HG03066 (cell line): ENCODE results near the gene EPHB1.

Experiments
- ATAC-seq: cut with Tn5 transposase; IDR thresholded peaks from one replicate; pipeline ENCODE4 v1.9.1; 2021; ENCODE audit warnings: low read depth; ENCODE audit not compliant: unreplicated experiment

EPHB1 gene

DNA sequence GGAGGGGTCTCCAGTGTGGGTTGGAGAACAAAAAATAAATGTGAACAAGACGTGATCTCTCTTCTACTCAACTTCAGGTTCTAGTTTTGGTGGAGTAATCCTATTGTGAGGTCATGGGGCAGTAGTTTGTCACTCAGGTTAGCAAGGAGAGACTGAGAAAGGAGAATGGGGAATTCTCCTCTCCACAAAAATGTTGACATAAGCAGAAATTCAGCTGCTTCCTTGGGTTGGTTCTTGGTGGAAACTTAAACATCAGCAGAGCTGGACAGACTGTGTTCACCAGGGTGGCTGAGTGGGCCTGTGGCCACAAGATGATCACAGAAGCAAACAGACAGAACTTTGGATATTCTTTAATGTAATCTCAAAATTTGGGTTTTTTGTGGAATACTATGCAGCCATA lies 78.7 kb downstream of the EPHB1 start:
- no peak for ATAC-seq

DNA sequence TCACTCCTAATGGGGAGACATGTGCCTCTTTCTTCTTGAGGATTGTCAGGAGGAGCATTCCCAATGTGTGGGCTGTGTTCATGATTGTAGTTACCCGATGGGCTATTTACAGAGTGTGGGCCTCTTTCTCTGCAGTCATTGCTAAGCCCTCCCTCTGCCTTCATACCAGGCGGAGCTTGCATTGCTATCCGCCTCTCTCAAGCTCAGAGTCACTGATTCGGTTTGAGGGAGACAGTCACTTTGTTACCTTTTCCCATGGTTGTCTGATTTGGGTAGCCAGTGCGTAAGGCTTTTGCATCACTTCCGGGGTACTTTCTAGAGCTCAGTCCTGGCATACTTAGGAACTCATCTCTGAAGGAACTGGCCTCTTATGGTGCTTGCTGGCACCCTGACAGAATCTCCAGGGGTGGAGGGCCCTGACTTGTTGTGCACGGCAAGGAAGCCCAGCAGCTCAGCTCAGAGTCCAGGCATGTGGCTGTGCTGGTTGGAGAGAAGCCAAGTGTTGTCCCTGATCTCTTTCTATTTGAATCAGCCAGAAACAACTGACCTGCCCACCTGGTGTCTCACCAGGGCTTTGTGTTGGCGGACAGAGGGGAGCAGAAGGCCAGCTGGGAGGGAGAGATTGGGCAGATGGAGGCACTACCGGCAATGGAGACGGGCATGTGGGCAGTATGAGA lies 79.8 kb downstream of the EPHB1 start:
- peak; percentile 53 for ATAC-seq

DNA sequence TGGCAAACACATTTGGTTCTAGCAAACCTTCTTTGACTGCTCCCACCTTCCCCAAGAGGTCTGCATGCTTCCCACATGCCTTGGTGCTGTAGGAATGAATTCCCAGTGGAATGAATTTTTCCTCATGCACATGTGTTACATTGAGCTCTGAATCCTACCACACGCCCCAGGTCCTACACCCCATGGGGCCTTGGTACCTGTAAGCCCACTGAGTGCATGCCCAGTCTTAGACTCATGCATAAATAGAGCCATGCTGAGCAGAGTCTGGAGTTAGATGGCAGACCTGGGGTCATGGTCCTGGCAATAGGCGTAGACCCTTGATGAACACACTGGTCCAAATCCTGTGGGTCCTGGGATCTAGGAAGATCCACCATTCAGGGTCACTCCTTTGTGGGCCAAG lies 81.8 kb downstream of the EPHB1 start:
- no peak for ATAC-seq

DNA sequence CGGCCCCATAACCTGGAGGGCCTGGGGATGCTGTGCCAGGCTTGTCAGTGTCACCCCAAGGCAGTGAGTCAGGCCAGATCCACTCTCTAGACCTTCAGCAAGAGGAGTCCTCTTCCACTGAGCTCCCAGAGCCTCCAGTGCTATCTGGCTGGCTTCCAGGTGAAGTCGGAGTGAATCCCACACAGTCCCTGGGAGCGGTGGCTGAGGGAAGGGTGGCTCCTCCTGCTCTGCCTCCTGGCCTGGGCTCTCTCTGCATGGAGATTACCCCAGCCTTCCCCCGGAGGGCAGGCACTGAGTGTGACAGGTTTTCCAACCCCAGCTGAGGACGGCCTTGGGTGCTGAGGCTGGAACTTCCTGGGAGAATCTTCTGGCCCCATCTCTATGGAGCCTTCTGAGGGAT lies 82.7 kb downstream of the EPHB1 start:
- no peak for ATAC-seq

DNA sequence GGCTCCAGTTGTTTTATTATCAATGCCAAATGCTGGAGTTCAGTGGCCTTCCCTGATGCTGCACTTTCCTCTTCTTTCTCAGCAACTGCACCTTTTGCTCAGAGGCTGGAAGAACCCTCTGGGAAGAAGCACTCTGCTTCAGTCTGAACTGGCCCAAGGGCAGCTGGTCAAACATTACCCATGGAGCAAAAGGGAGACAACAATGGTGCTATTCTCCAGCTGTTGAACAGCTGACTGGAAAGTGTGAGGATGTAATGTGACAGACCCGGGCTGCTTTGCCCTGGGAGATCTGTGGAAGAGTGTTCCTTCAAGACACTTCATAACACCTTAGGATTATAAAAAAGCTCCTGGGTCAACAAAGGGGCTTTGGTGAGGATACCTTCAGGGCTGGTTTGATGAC lies 84.9 kb downstream of the EPHB1 start:
- ATAC-seq: no peak

DNA sequence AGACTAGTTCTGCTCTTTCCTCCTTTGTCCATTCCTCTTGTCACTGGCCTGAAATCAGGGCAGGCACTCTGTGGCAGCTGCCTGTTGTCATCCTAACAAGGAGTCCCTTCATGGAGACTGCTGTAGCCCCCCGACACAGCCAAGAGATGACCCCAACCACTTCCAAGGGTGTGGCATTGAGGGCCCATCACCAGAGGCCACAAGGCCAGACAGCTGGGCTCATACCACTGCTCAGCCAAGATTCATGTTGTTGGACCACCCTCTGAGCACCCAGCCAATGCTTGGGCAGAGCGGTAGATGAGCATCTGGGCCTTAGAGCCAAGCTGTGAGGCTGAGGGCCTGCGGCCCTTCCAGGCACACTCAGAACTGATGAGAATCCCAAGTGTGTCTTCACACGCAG lies 85.4 kb downstream of the EPHB1 start:
- no peak for ATAC-seq

DNA sequence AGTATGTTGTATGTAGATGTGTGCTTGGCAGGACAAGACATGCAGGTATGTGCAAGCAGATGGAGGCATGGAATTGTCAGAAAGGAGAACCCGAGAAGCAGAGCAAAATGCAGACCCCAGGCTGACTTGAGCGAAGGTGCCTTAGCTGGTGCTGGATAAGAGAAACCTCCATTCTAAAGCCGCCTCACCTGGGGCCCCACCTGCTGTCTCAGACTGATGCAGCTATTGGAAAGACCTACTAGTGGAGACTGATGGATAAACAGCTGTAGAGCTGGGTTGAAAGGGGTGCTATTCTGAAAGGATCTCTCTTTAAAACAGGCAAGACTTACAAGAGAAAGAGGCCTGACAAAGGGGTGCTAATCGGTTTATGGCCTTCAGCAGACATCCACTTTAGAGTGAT lies 86.2 kb downstream of the EPHB1 start:
- ATAC-seq: no peak

DNA sequence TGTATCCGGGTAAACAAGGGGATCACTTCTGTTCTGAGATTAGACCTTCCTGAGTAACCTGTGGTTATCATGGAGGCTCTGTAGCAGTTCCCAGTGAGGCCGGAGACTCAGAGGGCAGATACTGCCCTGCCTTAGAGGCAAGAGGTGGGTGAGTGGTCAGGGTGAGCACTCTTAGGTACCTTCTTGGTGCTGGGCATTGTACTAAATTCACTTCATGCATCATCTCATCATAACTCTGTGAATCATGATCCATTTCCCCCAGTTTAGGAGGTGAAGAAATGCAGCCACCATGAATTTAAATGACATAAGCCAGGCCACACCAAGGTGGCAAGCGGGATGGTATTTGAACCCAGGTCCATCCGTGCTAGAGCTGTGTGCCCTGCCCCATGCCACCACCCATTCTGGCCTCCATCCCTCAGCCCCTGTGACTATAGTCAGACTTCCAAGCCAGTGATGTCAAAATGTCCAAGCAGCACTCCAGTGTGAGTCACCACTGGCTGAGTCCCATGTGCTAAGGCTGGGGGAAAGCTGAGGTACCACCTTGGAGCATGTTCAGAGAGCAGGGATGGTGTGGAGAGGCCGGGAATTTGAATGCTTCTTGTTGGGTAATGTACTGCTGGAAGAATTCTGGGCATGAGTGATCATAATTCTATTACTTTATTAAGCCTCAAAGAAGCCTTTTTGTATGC lies 88.8 kb downstream of the EPHB1 start:
- no peak for ATAC-seq

DNA sequence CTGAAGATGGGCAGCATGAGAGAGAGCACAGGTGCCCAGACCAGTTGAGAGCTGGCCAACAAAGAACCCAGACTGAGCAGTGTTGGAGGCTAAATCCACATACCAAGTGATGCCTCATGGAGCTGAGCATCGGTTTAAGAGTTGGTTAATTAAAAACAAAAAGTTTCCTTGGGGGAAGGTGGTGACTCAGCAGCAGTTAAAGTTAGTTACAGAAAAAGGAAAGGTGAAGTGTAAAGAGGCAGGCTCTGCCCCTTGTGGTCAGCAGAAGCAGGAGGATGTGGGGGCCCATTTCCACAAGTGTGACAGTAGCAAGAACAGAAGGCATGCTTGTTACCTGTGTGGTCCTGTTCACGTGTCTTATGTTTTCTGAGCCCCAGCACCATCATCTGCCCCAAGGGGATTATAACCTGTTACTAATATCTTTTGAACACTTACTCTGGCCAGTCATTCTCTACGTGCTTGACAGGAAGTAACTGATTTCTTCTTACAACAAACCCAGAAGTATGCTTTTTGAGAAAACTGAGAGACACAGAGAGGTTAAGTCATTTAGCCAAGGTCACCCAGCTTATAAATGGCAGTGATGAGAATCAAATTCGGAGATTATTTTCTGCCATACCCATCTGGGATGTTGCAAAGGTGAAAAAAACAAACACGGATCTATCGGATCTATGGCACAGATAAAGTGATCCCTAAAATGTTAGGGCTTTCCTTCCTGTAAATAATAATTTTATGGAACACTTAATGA lies 91.0 kb downstream of the EPHB1 start:
- ATAC-seq: peak; percentile 93

DNA sequence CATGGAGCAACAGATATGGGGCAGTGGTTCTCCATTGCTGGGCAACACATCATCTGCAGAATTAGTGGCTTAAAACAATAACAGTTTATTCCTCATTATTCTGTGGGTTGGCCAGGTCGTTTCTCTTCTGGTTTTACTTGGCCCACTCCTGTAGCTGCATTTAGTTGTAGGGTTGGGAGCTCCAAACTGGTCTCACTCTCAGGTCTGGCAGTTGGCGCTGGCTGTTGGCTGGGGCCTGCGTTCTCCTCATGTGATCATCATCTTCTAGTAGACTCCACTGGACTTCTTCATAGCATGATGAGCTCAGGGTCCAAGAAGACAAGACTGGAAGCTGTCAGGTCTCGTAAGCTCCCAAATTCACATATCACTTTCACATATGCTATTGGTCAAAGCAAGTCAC lies 91.9 kb downstream of the EPHB1 start:
- no peak for ATAC-seq

DNA sequence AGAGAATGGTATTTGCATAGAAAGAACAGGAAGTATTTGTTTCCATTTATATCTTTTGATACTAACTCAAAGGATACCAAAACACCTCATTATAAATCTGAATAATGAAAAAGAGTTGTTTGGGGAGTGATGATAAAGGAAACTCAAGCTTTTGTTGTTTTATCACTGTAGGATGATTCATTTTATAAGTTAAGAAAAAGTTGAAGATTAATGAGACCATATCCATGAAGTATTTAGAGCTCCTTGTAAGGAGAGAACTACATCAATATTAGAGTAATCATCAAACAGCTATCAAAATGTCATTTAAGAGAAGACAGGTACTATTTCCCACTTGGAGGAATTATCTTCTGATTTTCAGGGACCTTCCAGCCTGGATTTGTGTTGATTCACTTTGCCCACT lies 92.5 kb downstream of the EPHB1 start:
- ATAC-seq: no peak

DNA sequence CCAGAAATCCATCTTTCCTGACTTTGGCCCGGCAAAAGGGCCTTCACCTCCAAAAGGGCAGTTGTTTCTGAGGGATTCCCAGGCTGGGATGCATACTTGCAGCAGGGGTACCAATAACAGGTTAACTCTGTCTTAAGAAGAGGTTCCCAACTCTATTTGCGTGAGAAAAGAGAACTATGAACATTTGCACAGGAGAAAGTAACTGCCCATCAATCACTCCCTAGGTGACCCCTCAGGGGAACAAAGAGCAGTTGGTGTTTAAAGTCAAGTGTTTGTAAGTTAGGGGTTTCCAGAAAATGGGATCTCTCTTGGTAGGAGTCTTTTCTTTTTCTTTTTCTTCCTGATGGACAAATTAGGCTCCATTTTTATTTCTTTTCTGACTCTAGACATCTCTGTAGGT lies 97.3 kb downstream of the EPHB1 start:
- no peak for ATAC-seq

DNA sequence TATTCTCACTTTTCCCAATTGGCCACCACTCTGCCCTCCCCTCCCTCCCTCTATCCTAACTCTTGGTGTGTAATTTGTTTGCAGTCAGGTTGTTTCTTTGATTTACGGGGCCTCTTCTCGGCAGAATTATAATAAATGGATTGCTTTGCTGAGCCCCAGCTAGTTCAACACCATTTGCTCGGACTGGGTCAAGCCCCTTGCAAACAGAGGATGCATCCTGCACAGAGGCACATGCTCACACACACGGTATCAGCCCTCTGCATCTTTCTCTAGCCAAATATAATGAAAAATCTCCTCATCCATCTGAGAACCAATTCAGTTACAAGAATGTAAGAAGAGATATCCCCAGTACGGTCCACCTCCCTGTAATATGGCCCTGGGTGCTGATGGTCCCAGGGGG lies 97.7 kb downstream of the EPHB1 start:
- no peak for ATAC-seq

DNA sequence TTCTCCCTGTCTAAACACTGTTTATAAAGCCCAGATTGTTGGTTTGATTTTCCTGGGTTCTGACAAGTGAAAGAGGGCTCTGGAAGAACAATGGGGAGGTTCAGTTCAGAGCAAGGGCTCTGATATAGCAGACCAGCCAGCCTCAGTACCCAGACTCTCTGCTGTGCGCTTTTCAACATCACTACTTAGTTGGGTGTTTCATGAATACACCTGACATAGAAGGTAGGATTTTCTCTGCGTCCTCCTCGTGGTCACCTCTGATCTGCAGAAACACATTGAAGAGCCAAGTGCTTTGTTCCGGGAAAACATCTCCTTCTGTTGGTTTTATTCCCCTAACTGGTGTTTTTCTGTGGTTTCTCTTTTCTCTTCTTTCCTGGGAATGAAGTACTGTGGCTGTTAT lies 99.5 kb downstream of the EPHB1 start:
- no peak for ATAC-seq

DNA sequence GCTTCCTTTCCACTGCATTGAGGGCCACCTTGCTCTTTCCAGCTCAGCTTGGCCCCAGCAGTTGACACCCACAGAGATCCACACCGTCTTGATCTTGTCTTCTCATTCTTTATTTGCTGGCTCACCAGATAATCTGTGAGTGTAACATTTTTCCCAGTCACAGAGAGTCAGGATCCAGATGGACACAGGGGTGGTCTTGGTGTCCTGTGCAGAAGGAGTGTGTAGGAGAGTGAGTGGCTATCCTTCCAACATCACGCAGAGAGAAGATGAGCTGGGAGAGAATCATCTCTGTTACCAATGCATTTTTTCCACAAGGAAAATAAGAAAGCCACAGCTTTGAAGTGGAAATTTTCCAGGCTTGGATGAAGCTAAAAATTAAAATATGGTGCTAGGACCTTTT lies 100.1 kb downstream of the EPHB1 start:
- ATAC-seq: no peak

DNA sequence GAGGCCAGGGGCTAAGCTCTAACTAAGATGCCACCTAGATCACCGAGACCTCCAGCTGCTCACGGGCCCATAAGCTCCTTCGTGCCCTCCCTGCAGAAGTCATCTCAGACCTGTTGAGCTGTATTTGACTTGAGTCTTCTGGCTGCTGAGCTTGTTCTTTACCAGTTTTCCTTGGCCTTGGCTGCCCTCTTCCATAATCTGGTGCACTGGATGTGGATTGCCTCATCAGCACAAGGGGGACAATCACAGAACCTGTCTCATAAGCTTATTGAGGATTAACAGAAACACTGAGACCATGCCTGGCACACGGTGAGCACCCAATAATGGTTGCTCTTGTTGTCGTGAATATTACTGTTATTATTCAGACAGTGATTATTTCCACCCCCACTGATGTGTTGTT lies 101.1 kb downstream of the EPHB1 start:
- ATAC-seq: no peak

DNA sequence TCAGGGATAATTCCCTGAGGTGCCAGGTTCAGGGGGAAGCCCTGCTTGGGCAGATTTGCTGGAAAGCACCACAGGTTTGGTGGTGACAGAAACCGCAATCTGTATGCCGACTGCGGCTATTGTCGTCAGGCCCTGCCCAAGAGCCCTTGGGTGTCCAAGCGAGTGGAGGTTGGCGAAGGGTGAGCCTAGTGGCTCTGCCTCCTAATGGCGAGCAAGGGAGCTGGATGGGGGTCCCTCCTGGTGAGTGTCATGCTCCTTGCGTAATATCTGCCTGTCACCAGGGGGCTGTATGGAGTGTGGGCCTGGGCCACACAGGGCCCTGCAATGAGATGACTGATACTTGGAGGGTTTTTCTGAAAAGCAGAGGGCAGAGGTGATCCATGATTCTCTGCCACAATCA lies 101.6 kb downstream of the EPHB1 start:
- ATAC-seq: no peak

DNA sequence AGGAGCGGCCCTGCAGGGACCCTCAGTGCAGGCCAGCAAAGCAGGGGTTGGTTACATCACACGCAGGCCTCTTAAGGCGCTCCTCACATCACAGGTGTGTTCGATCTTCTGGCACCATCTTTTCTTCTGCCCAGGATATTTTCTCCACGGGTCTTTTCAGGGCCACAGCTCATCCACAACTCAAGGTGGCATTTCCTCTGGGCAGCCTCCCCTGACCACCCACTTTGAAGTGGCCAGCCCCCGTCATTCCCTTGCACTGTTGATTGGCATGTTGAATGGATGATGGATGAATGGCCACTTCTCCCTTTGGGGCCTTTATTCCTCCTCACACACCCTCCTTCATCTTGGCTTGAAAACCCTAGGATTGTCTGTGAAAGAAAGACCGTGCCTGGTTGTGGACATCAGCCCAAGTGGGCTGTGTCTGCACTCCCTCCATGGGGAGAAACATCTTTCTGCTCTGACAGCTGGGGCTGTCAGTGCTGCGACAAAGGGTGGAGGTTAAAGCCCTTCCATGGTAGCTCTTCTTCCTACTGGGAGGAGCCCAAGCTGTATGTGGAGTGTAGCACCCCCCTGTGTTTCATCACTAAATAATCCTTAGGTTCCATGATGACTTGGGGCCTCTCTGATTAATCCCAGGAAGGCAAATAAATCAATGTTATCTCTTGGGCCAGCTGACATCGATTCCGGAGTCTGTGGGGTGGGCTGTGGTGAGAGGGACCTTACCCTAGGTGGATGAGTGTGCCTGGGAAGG lies 102.5 kb downstream of the EPHB1 start:
- no peak for ATAC-seq

DNA sequence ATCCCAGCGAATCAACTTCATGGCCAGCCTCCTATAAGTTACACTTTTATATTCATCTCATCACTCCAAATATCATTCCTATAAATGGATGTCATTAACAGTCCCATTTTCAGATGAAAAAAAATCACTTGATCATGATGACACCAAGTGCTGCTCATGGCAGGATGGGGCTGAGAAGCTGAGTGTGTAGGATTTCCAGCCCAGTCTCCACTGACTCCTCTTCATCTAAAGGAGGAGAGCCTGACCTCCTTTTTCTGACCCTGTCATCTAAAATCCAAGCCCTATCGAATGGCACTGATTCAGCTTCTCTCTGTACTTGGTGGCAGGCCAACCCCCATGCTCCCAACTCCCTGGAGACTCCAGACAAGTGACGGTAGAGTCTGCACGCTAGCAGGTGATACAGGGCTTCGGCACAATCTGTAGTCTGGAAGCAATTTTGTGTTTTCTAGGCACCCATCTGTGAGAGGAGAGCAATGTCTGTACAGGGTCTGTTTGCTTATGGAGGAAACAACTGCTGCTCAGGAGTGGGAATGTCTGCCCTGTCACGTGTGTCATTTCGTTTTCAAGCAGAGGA lies 103.2 kb downstream of the EPHB1 start:
- ATAC-seq: no peak

DNA sequence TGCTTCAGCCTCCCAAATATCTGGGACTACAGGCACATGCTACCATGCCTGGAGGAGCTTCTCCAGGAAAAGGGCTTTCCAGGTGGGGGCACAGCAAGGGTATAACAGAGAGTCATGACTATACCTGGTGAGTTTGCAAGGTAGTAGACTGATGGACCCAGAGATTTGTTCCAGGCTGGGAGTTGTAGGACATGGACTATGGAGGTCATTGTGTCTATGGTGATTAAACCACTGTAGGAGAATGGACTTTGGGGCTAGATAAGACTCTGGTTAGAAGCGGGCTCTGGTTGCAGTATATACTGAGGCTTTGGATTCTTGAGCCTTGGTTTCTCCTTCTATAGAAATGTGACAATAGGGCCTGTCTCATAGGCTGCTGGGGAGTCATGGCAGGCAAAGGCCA lies 104.7 kb downstream of the EPHB1 start:
- ATAC-seq: no peak

DNA sequence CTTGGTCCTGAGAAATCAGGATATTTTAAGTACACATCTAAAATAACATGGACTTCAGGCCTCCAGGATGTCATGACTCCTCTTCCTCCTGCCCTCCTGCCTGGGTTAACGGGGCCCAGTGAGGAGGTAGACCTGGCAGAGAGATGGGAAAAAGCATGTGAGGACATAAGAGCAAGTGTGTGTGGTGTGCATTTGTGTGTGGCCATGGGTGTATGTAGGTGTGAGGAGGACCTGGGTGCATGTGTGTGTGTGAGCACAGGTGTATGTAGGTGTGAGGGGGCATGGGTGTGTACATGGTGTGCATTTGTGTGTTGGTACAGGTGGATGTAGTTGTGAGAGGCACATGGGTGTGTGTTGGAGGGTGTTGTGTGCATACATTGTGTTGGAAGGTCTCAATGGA lies 105.4 kb downstream of the EPHB1 start:
- ATAC-seq: no peak
